Activated B cell treated with CpG ODN at 0.5 μM for 24 hours (primary cell): ENCODE measurements around the gene UBAC2. TPM values are rescaled to one million over a fixed set of nuclear protein-coding genes. Genes with fewer than 3 reads are reported as not detected.
A peak's percentile ranks its signal among the peaks of the same experiment; 100 is the strongest.
"Not testable (repeated sequence)": the region's sequence is repeated elsewhere in the genome, so short reads cannot be mapped to it uniquely, and the experiment has no call there.

Experiments used
- ATAC-seq: fragments of 200-7000 bp; cut with Tn5 transposase; one replicate; pipeline ENCODE4 v1.10.0; 2021; ENCODE audit warnings: low read depth, mild to moderate bottlenecking, moderate library complexity
- CTCF ChIA-PET: fragments of 350-600 bp; sonication (Branson Sonifier 250); formaldehyde crosslinking; loops from one replicate; lab custom pipeline; 2021; ENCODE audit warnings: antibody characterized with exemption; lab: Charles Lee
- POLR2A ChIA-PET: fragments of 350-600 bp; sonication (Branson Sonifier 250); formaldehyde crosslinking; loops from one replicate; lab custom pipeline; 2021; ENCODE audit warnings: antibody characterized with exemption; lab: Charles Lee
- DNase-seq: peaks from one replicate; pipeline ENCODE4 v3.0.0; 2022
- H3K27ac Mint-ChIP-seq: one replicate; pipeline ENCODE4 v1.8.0; 2020; ENCODE audit warnings: mixed read lengths
- H3K27me3 Mint-ChIP-seq: one replicate; pipeline ENCODE4 v1.8.0; 2021; ENCODE audit warnings: mixed read lengths
- H3K36me3 Mint-ChIP-seq: one replicate; pipeline ENCODE4 v1.8.0; 2021; ENCODE audit warnings: low read depth, mixed read lengths
- H3K4me1 Mint-ChIP-seq: one replicate; pipeline ENCODE4 v1.8.0; 2021; ENCODE audit warnings: mixed read lengths
- H3K4me3 Mint-ChIP-seq: one replicate; pipeline ENCODE4 v1.8.0; 2020; ENCODE audit warnings: mild to moderate bottlenecking, mixed read lengths
- H3K9me3 Mint-ChIP-seq: one replicate; pipeline ENCODE4 v1.8.0; 2020; ENCODE audit warnings: mixed read lengths
- intact Hi-C: fragments of 100-400 bp; cut with micrococcal nuclease; formaldehyde crosslinking; loops from one replicate; pipeline ENCODE4 v1.15.1; 2024
- total RNA-seq: library from RNA; stranded (reverse); gene quantifications from 2 replicates; pipeline ENCODE4 v1.2.3, GENCODE V29; 2022
- TF ChIP-seq, protein P1 (sequence below): fragments of 200-600 bp; IDR thresholded peaks from one replicate; pipeline ENCODE4 v1.8.0; 2022; ENCODE audit warnings: antibody characterized with exemption, mild to moderate bottlenecking

UBAC2 gene
- total RNA-seq, 1 donor from 2014 or later, result 51.0 TPM

DNA sequence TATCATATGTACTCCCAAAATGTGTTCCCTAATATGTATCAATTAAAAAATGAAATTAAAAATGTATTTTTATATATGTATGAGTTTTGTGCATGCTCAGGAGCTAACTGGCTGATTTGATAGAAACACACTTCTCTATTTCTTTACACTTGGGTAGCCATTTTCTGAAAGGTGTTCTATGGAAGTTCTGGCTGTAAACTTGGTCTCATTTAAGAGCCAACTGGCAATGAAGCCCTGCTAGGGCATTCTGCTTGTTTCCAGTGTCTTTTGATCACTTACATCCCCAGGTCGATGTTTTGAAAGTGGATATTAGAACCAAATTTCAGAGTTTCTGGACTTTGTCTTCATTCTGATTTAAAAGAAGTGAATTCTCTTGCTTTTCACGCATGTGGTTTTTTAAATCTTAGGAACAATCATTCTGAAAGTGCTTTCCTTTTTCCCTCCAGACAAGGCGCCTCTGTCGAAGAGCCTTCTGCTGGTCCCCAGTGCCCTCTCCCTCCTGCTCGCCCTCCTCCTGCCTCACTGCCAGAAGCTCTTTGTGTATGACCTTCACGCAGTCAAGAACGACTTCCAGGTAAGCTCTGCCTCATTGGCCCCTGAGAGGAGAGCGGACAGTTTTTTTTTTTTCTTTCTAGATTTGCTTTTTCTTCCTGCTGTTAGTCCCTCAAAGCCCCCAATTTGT is 37.5 kb downstream of the UBAC2 start:
- DNase-seq (no peak), ATAC-seq (peak; percentile 74)
- H3K27ac Mint-ChIP-seq, result peak overlapping the region; percentile 84
- intact Hi-C loops, result loop anchor here (1.0 to 2.0 kb wide), 3 partner anchors 9 to 34 kb away; no protein-coding TSS in a partner anchor
- H3K27me3 Mint-ChIP-seq, result no peaks in the 10 kb centered on the region
- H3K9me3 Mint-ChIP-seq, result no peaks in the 10 kb centered on the region
- ChIA-PET POLR2A (interaction anchor here (0.5 to 2.1 kb wide), 6 partner anchors 10 to 262 kb away, joined by 3 to 12 read pairs (median 4); partner anchors contain the start of gene UBAC2), CTCF (no interaction called here)
- peaks cover 31% of the 10 kb centered on the region for H3K36me3 Mint-ChIP-seq
- H3K4me1 Mint-ChIP-seq, result peaks cover 62% of the 10 kb centered on the region
- H3K4me3 Mint-ChIP-seq, result peak overlapping the region; percentile 72
- TF ChIP-seq, protein P1, sequence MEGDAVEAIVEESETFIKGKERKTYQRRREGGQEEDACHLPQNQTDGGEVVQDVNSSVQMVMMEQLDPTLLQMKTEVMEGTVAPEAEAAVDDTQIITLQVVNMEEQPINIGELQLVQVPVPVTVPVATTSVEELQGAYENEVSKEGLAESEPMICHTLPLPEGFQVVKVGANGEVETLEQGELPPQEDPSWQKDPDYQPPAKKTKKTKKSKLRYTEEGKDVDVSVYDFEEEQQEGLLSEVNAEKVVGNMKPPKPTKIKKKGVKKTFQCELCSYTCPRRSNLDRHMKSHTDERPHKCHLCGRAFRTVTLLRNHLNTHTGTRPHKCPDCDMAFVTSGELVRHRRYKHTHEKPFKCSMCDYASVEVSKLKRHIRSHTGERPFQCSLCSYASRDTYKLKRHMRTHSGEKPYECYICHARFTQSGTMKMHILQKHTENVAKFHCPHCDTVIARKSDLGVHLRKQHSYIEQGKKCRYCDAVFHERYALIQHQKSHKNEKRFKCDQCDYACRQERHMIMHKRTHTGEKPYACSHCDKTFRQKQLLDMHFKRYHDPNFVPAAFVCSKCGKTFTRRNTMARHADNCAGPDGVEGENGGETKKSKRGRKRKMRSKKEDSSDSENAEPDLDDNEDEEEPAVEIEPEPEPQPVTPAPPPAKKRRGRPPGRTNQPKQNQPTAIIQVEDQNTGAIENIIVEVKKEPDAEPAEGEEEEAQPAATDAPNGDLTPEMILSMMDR, result no peak

DNA sequence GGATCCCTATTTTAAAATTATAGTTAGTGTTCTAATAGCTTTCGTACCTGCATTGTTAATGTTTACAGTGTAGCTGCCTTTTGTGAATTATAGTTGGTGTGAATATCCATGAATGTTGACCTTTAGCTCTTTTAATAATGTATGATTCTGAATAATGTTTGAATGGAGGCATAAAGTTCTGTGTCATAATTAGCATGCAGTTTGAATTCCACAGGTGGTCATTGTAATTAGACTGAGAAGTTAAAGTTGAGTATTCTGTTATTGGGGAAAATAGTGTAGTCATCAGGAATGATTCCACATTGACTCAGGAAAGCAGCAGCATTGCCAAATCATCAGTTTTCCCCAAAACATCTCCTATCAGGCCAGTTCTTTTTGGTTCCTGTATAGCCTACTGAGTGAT is 45.4 kb downstream of the UBAC2 start:
- Mint-ChIP-seq H3K36me3 (peaks cover 56% of the 10 kb centered on the region), H3K4me1 (peaks cover 18% of the 10 kb centered on the region), H3K9me3 (peaks cover 4% of the 10 kb centered on the region), H3K4me3 (no peak overlapping the region), H3K27ac (no peak overlapping the region), H3K27me3 (no peaks in the 10 kb centered on the region)
- TF ChIP-seq, protein P1, result no peak
- POLR2A ChIA-PET, result interaction anchor here (0.6 kb wide), 1 partner anchor 43 kb away, joined by 12 read pairs; no protein-coding TSS in a partner anchor
- ATAC-seq (no peak), DNase-seq (no peak)
- CTCF ChIA-PET, result interaction anchor here (0.7 kb wide), 1 partner anchor 18 kb away, joined by 3 read pairs; no protein-coding TSS in a partner anchor
- intact Hi-C loops, result no loop called here

DNA sequence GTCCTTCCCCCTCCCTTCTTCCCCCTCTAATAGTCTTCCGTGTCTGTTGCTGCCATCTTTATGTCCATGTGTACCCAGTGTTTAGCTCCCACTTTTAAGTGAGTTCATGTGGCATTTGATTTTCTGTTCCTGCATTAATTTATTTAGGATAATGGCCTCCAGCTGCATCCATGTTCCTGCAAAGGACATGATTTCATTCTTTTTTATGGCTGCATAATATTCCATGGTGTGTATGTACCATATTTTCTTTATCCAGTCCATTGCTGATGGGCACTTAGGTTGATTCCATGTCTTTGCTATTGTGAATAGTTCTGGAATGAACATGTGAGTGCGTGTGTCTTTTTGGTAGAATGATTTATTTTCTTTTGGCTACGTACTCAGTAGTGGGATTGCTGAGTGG is 48.5 kb downstream of the UBAC2 start:
- Mint-ChIP-seq H3K4me1 (peaks cover 32% of the 10 kb centered on the region), H3K36me3 (peaks cover 61% of the 10 kb centered on the region)
- CTCF ChIA-PET, result interaction anchor here (1.0 kb wide), 1 partner anchor 17 kb away, joined by 3 read pairs; no protein-coding TSS in a partner anchor
- POLR2A ChIA-PET, H3K27ac Mint-ChIP-seq, ATAC-seq, H3K27me3 Mint-ChIP-seq, intact Hi-C loops, H3K4me3 Mint-ChIP-seq, H3K9me3 Mint-ChIP-seq, DNase-seq: not testable (repeated sequence)

DNA sequence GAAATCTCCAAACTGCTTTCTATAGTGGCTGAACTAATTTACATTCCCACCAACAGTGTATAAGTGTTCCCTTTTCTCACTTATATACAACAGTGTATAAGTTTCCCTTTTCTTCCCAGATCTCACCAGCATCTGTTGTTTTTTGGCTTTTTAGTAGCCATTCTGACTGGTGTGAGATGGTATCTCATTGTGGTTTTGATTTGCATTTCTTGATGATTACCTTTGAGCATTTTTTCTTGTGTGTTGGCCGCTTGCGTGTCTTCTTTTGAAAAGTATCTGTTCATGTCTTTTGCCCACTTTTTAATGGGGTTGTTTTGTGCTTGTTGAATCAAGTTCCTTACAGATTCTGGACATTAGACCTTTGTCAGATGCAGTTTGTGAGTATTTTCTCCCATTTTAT is 49.0 kb downstream of the UBAC2 start:
- CTCF ChIA-PET, result interaction anchor here (1.0 kb wide), 1 partner anchor 17 kb away, joined by 3 read pairs; no protein-coding TSS in a partner anchor
- ATAC-seq, intact Hi-C loops, H3K27ac Mint-ChIP-seq, H3K4me3 Mint-ChIP-seq, DNase-seq, H3K27me3 Mint-ChIP-seq, H3K9me3 Mint-ChIP-seq, POLR2A ChIA-PET: not testable (repeated sequence)
- Mint-ChIP-seq H3K4me1 (peaks cover 33% of the 10 kb centered on the region), H3K36me3 (peaks cover 60% of the 10 kb centered on the region)

DNA sequence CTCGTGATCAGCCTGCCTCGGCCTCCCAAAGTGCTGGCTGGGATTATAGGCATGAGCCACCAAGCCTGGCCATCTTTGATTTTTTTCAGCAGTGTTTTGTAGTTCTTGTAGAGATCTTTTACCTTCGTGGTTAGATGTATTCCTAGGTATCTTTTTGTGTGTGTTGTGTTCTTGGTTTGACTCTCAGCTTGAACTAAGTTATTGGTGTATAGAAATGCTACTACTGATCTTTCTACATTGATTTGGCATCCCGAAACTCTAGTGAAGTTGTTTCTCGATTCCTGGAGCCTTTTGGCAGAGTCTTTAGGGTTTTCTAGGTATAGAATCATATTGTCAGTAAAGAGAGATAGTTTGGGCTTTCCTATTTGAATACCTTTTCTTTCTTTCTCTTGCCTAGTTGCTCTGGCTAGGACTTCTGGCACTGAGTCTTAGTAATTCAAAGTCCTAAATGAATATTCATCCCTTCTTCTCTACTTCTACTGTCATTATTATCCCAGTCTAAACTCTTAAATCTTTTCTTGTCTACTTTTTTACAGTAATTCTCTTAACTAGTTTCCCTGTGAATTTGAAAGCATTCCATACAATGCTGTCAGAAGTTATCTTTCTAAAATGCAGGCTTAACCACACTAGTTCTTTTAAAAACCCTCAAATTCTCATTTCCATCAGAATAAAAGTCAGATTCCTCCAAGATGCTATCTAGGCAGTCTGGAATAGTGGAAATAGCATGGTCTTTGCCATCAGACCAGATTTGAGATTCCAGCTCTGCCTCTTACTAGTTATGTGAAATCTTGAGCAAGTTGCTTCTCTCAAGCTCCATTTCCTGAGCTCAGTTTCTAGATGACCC is 50.5 kb downstream of the UBAC2 start:
- ATAC-seq (no peak), DNase-seq (no peak)
- POLR2A ChIA-PET, result interaction anchor here (0.6 to 2.8 kb wide), 3 partner anchors 51 to 236 kb away, joined by 4 to 12 read pairs (median 7); partner anchors contain the start of gene UBAC2
- peaks cover 4% of the 10 kb centered on the region for H3K9me3 Mint-ChIP-seq
- CTCF ChIA-PET, result interaction anchor here (0.7 to 2.2 kb wide), 4 partner anchors 15 to 186 kb away, joined by 3 to 7 read pairs (median 4); no protein-coding TSS in a partner anchor
- peaks cover 60% of the 10 kb centered on the region for H3K36me3 Mint-ChIP-seq
- peaks cover 49% of the 10 kb centered on the region for H3K4me1 Mint-ChIP-seq
- TF ChIP-seq, protein P1, result no peak
- no peaks in the 10 kb centered on the region for H3K27me3 Mint-ChIP-seq
- no peak overlapping the region for H3K4me3 Mint-ChIP-seq
- intact Hi-C loops, result no loop called here
- peak overlapping the region; percentile 22 for H3K27ac Mint-ChIP-seq
